GM19328 (cell line): ENCODE measurements around the gene GTPBP3.

Experiments
- ATAC-seq: cut with Tn5 transposase; IDR thresholded peaks from one replicate; pipeline ENCODE4 v1.9.1; 2021; ENCODE audit warnings: mild to moderate bottlenecking, moderate library complexity; ENCODE audit not compliant: unreplicated experiment

Gene GTPBP3

GRCh38 chr19:17379221-17379631 is 41.9 kb downstream of the GTPBP3 start:
- ATAC-seq, result no peak

- ATAC-seq, result no peak
Measured at GRCh38 chr19:17380426-17381138, 43.2 kb downstream of the GTPBP3 start.

GRCh38 chr19:17385878-17386611 is 48.7 kb downstream of the GTPBP3 start:
- no peak for ATAC-seq

- no peak for ATAC-seq
Measured at GRCh38 chr19:17389288-17389687, 51.9 kb downstream of the GTPBP3 start.

- no peak for ATAC-seq
Measured at GRCh38 chr19:17389957-17390664, 52.8 kb downstream of the GTPBP3 start.

- peak; percentile 88 for ATAC-seq
Measured at GRCh38 chr19:17390665-17391370, 53.5 kb downstream of the GTPBP3 start.

- no peak for ATAC-seq
Measured at GRCh38 chr19:17391371-17392151, 54.2 kb downstream of the GTPBP3 start.
